ENCODE measurements around the gene OVCH1.
"Not testable (repeated sequence)": the region's sequence is repeated elsewhere in the genome, so short reads cannot be mapped to it uniquely, and the experiment has no call there.

OVCH1 gene

DNA sequence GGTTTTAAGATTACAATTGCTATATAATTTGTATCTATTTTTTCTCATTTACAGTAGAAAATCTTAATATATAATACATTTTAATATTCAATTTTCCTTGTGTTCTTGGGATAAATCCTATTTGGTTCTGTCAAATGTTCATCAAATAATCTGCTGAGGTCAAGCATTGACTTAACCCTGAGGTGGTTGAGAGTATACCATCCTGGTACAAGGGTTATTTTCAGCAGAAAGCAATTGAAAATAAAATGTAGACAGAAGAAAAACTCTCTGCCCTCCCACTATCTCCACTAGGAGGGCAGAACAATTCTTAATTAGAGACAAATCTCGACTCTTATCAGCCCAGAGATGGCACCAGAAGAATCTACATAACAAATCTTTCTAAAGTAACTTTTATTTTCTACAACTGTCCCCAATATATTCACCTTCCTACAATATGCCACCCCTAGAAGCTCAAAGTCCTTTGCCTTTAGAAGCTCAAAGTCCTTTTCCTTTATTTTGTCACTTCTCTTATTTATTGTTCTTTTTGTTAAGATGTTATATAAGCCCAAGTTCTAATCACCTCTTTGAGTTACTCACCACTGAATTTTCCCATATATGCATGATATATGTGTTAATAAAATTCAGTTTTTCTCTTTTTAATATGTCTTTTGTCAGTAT lies 58.6 kb downstream of the OVCH1 start:
- Histone ChIP-seq H3K4me3 (replicated peaks; ENCODE audit: insufficient read depth, low read length) (no peak overlapping the region), H3K27ac (replicated peaks) (no peak overlapping the region), H3K27me3 (ENCODE audit: insufficient read depth, poor library complexity, severe bottlenecking) (no peaks in the 10 kb centered on the region)
- no peak for DNase-seq (ENCODE audit: low read depth in 1 of 2, low spot score in 1 of 2)
- no peak for TF ChIP-seq SPI1 (IDR thresholded peaks at IDR 0.05; ENCODE audit: borderline replicate concordance, low read depth)
- TF ChIP-seq, protein P1, sequence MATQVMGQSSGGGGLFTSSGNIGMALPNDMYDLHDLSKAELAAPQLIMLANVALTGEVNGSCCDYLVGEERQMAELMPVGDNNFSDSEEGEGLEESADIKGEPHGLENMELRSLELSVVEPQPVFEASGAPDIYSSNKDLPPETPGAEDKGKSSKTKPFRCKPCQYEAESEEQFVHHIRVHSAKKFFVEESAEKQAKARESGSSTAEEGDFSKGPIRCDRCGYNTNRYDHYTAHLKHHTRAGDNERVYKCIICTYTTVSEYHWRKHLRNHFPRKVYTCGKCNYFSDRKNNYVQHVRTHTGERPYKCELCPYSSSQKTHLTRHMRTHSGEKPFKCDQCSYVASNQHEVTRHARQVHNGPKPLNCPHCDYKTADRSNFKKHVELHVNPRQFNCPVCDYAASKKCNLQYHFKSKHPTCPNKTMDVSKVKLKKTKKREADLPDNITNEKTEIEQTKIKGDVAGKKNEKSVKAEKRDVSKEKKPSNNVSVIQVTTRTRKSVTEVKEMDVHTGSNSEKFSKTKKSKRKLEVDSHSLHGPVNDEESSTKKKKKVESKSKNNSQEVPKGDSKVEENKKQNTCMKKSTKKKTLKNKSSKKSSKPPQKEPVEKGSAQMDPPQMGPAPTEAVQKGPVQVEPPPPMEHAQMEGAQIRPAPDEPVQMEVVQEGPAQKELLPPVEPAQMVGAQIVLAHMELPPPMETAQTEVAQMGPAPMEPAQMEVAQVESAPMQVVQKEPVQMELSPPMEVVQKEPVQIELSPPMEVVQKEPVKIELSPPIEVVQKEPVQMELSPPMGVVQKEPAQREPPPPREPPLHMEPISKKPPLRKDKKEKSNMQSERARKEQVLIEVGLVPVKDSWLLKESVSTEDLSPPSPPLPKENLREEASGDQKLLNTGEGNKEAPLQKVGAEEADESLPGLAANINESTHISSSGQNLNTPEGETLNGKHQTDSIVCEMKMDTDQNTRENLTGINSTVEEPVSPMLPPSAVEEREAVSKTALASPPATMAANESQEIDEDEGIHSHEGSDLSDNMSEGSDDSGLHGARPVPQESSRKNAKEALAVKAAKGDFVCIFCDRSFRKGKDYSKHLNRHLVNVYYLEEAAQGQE (IDR thresholded peaks at IDR 0.05; ENCODE audit: insufficient replicate concordance, low read depth) = no peak
- no peak for TF ChIP-seq GABPA (IDR thresholded peaks at IDR 0.05; ENCODE audit: low read depth)
- no peak for TF ChIP-seq POLR2AphosphoS5 (IDR thresholded peaks at IDR 0.05; ENCODE audit: low read depth)
- TF ChIP-seq, protein P2, sequence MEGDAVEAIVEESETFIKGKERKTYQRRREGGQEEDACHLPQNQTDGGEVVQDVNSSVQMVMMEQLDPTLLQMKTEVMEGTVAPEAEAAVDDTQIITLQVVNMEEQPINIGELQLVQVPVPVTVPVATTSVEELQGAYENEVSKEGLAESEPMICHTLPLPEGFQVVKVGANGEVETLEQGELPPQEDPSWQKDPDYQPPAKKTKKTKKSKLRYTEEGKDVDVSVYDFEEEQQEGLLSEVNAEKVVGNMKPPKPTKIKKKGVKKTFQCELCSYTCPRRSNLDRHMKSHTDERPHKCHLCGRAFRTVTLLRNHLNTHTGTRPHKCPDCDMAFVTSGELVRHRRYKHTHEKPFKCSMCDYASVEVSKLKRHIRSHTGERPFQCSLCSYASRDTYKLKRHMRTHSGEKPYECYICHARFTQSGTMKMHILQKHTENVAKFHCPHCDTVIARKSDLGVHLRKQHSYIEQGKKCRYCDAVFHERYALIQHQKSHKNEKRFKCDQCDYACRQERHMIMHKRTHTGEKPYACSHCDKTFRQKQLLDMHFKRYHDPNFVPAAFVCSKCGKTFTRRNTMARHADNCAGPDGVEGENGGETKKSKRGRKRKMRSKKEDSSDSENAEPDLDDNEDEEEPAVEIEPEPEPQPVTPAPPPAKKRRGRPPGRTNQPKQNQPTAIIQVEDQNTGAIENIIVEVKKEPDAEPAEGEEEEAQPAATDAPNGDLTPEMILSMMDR (IDR thresholded peaks at IDR 0.05; ENCODE audit: insufficient read depth, low read length) = no peak

DNA sequence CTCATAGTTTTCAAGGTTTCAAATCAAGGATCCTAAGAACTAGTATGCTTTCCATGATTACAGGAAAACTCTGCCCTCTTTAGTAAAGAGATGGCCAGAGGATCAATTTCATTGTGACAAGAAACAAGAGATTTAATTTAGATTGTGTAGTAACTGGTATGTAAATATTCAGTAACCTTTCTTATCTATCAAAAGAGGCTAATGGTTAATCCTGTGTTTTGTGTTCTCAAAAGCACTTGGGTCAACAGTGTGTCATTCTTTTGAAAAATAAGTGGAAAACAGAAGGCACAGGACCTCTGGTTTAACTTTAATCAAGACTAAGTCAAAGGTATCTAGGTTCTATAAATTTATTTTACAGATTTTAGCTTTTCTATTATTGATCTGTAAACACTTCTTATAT lies 59.9 kb downstream of the OVCH1 start:
- TF ChIP-seq GABPA (IDR thresholded peaks at IDR 0.05; ENCODE audit: low read depth) (no peak), POLR2AphosphoS5 (IDR thresholded peaks at IDR 0.05; ENCODE audit: low read depth) (no peak), SPI1 (IDR thresholded peaks at IDR 0.05; ENCODE audit: borderline replicate concordance, low read depth) (no peak)
- TF ChIP-seq, protein P2 (IDR thresholded peaks at IDR 0.05; ENCODE audit: insufficient read depth, low read length) = no peak
- TF ChIP-seq, protein P1 (IDR thresholded peaks at IDR 0.05; ENCODE audit: insufficient replicate concordance, low read depth) = no peak
- DNase-seq (ENCODE audit: low read depth in 1 of 2, low spot score in 1 of 2) = no peak
- Histone ChIP-seq H3K4me3 (replicated peaks; ENCODE audit: insufficient read depth, low read length) (no peak overlapping the region), H3K27ac (replicated peaks) (no peak overlapping the region), H3K27me3 (ENCODE audit: insufficient read depth, poor library complexity, severe bottlenecking) (no peaks in the 10 kb centered on the region)

DNA sequence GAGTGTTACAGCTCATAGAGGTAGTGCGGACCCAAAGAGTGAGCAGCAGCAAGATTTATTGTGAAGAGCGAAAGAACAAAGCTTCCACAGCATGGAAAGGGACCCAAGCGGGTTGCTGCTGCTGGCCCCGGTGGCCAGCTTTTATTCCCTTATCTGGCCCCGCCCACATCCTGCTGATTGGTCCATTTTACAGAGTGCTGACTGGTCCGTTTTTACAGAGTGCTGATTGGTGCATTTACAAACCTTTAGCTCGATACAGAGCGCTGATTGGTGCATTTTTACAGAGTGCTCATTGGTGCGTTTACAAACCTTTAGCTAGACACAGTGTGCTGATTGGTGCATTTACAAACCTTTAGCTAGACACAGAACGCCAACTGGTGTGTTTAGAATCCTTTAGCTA lies 60.7 kb downstream of the OVCH1 start:
- H3K4me3 ChIP-seq (replicated peaks; ENCODE audit: insufficient read depth, low read length); DNase-seq (ENCODE audit: low read depth in 1 of 2, low spot score in 1 of 2); H3K27me3 ChIP-seq (ENCODE audit: insufficient read depth, poor library complexity, severe bottlenecking): not testable (repeated sequence)
- peak overlapping the region; percentile 98; the same call in 1 of the 2 replicates for H3K27ac ChIP-seq (replicated peaks)

DNA sequence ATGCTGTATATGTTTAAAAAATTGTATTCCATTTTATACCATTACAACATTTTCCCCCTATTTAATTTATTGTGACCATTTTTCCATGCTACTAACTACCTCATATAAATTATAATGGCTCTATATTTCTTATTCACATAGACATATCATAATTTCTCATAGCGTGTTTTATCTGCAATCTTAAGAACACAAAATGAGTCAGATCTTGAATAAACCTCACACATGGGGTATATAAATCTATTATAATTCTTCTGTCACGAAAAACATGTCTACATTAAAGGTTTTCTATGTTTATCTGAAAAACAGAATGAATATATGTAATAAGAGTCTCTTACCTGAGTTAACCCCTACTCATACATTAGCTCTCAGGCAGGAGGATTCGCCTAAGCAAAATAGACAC lies 66.0 kb downstream of the OVCH1 start:
- Histone ChIP-seq H3K27ac (replicated peaks) (no peak overlapping the region), H3K4me3 (replicated peaks; ENCODE audit: insufficient read depth, low read length) (no peak overlapping the region), H3K27me3 (ENCODE audit: insufficient read depth, poor library complexity, severe bottlenecking) (no peaks in the 10 kb centered on the region)
- TF ChIP-seq SPI1 (IDR thresholded peaks at IDR 0.05; ENCODE audit: borderline replicate concordance, low read depth) = no peak
- TF ChIP-seq, protein P1 (IDR thresholded peaks at IDR 0.05; ENCODE audit: insufficient replicate concordance, low read depth) = no peak
- DNase-seq (ENCODE audit: low read depth in 1 of 2, low spot score in 1 of 2) = no peak

Measured in HL-60 (cell line).